Effector memory CD4-positive, alpha-beta T cell (primary cell): ENCODE measurements around the gene CCDC152.

Experiments used
- DNase-seq, 3 donors: peaks; one replicate each; pipeline ENCODE4 v3.0.0-alpha.2; 2020
- H3K27ac ChIP-seq: 2 replicates; pipeline ENCODE4 v1.7.0; 2013; ENCODE audit warnings: mild to moderate bottlenecking, low read length, moderate library complexity; ENCODE audit not compliant: insufficient read depth, poor library complexity, severe bottlenecking
- H3K27me3 ChIP-seq: replicated peaks from 2 replicates; pipeline ENCODE4 v1.7.0; 2013; ENCODE audit warnings: mild to moderate bottlenecking, low read length; ENCODE audit not compliant: insufficient read depth, control insufficient read depth, poor library complexity, severe bottlenecking
- H3K36me3 ChIP-seq: 2 replicates; pipeline ENCODE4 v1.7.0; 2013; ENCODE audit warnings: mild to moderate bottlenecking, low read length, moderate library complexity; ENCODE audit not compliant: control insufficient read depth, insufficient read depth
- H3K4me1 ChIP-seq: 2 replicates; pipeline ENCODE4 v1.7.0; 2013; ENCODE audit warnings: low read length, mild to moderate bottlenecking; ENCODE audit not compliant: control insufficient read depth, insufficient read depth, poor library complexity, severe bottlenecking
- H3K4me3 ChIP-seq: 2 replicates; pipeline ENCODE4 v1.7.0; 2013; ENCODE audit warnings: low read length, low read depth, mild to moderate bottlenecking; ENCODE audit not compliant: insufficient read depth, poor library complexity, severe bottlenecking
- H3K9me3 ChIP-seq: 2 replicates; pipeline ENCODE4 v1.7.0; 2013; ENCODE audit warnings: mild to moderate bottlenecking, low read length, moderate library complexity; ENCODE audit not compliant: control insufficient read depth

The CCDC152 gene

DNA sequence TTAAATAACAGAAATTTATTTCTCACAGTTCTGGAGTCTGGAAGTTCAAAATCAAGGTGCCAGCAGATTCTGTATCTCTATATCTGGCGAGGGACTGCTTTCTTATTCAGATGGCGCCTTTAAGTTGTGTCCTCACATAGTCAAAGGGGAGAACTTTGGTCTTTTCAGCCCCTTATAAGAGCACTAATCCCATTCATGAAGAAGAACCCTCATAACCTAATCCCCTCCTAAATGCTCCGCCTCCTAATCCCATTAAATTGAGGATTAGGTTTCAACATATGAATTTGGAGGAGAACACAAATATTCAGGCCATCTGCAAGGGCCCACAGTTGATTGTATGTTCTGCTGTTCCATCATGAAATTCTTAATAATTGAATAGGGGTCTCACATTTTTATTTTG, 10.8 kb upstream of the CCDC152 start:
- H3K27ac ChIP-seq: no peak overlapping the region
- H3K9me3 ChIP-seq: no peaks in the 10 kb centered on the region
- H3K27me3 ChIP-seq: no peaks in the 10 kb centered on the region
- no peaks in the 10 kb centered on the region for H3K36me3 ChIP-seq
- H3K4me1 ChIP-seq: no peaks in the 10 kb centered on the region
- no peak for DNase-seq
- H3K4me3 ChIP-seq: no peak overlapping the region

DNA sequence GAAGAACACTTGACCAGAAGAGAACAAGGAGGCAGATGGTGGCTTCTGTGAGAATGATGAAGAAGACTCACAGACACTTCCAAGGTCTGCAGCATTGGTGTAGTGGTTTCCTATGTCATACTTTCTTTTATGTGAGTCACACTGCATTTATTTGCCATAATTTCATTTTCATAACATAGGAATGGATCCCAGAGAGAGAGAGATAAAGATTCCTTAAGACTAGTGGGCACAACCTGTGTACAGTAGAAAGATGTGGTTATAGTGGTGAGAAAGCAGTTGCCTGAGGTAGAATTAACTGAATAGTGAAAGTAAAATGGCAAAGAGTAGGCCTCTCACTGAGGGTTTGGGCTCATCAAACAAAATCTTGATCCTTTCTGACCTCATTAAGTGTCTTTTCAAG, 7.6 kb upstream of the CCDC152 start:
- no peaks in the 10 kb centered on the region for H3K36me3 ChIP-seq
- DNase-seq: no peak
- no peak overlapping the region for H3K27ac ChIP-seq
- H3K4me1 ChIP-seq: no peaks in the 10 kb centered on the region
- no peak overlapping the region for H3K4me3 ChIP-seq
- no peaks in the 10 kb centered on the region for H3K27me3 ChIP-seq
- no peaks in the 10 kb centered on the region for H3K9me3 ChIP-seq

DNA sequence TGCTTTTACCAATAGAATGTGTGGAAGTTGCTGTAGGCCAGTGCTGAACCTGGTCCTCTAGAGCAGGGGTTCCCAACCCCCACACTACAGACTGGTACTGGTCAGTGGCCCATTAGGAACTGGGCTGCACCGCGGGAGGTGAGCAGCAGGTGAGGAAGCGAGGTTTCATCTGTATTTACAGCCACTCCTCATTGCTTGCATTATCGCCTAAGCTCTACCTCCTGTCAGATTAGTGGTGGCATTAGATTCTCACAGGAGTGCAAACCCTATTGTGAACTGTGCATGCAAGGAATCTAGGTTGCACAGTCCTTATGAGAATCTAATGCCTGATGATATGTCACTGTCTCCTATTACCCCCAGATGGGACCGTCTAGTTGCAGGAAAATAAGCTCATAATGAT, 6.1 kb upstream of the CCDC152 start:
- no peaks in the 10 kb centered on the region for H3K36me3 ChIP-seq
- no peaks in the 10 kb centered on the region for H3K9me3 ChIP-seq
- no peak overlapping the region for H3K4me3 ChIP-seq
- H3K4me1 ChIP-seq: no peaks in the 10 kb centered on the region
- H3K27me3 ChIP-seq: no peaks in the 10 kb centered on the region
- DNase-seq: no peak
- H3K27ac ChIP-seq: no peak overlapping the region

- Histone ChIP-seq H3K27ac (no peak overlapping the region), H3K4me1 (no peaks in the 10 kb centered on the region), H3K4me3 (no peak overlapping the region), H3K9me3 (no peaks in the 10 kb centered on the region), H3K27me3 (no peaks in the 10 kb centered on the region), H3K36me3 (no peaks in the 10 kb centered on the region)
- DNase-seq: no peak
These were observed 5.6 kb upstream of the CCDC152 start for GRCh38 chr5:42751044-42751443.

- Histone ChIP-seq H3K27me3 (no peaks in the 10 kb centered on the region), H3K36me3 (no peaks in the 10 kb centered on the region), H3K9me3 (no peaks in the 10 kb centered on the region), H3K27ac (no peak overlapping the region), H3K4me3 (no peak overlapping the region), H3K4me1 (no peaks in the 10 kb centered on the region)
- no peak for DNase-seq
These were observed 3.5 kb upstream of the CCDC152 start for GRCh38 chr5:42753099-42753498.

DNA sequence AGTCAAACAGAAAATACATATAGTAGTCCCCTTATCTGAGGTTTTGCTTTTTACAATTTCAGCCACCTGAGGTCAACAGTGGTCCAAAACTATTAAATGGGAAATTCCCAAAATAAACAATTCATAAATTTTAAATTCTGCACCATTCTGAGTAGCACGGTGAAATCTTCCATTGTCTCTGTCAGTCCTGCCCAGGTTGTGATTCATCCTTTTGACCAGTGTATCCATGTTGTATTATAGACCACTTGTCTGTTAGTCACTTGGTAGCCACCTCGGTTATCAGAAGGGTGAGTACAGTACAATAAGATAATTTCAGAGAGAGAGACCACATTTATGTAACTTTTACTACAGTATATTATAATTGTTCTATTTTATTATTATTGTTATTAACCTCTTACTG, 2.8 kb downstream of the CCDC152 start:
- Histone ChIP-seq H3K4me3 (no peak overlapping the region), H3K27me3 (no peaks in the 10 kb centered on the region), H3K4me1 (no peaks in the 10 kb centered on the region), H3K36me3 (no peaks in the 10 kb centered on the region), H3K9me3 (no peaks in the 10 kb centered on the region), H3K27ac (no peak overlapping the region)
- no peak for DNase-seq

- Histone ChIP-seq H3K9me3 (no peaks in the 10 kb centered on the region), H3K4me1 (no peaks in the 10 kb centered on the region), H3K36me3 (no peaks in the 10 kb centered on the region), H3K27me3 (no peaks in the 10 kb centered on the region), H3K4me3 (no peak overlapping the region), H3K27ac (no peak overlapping the region)
- no peak for DNase-seq
These were observed 3.8 kb downstream of the CCDC152 start for GRCh38 chr5:42760426-42760825.

DNA sequence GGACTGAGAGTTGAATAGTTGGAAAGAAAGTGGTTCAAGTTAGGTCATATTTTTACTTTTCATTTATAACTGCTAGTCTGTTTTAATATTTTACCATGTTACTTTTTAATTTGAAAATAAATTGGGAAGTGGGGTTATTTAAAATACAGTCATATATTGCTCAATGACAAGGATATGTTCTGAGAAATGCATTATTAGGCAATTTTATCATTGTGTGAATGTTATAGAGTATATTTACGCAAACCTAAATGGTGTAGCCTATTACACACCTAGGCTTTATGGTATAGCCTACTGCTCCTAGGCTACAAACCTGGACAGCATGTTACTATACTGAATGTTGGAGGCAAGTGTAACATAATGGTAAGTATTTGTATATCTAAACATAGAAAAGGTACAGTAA, 5.2 kb downstream of the CCDC152 start:
- no peaks in the 10 kb centered on the region for H3K4me1 ChIP-seq

GRCh38 chr5:42767491-42768105, 11.0 kb downstream of the CCDC152 start:
- DNase-seq: no peak
- Histone ChIP-seq H3K27ac (no peak overlapping the region), H3K4me3 (no peak overlapping the region), H3K27me3 (no peaks in the 10 kb centered on the region), H3K9me3 (no peaks in the 10 kb centered on the region), H3K4me1 (no peaks in the 10 kb centered on the region), H3K36me3 (no peaks in the 10 kb centered on the region)

More for the DNA sequence above, 5.2 kb downstream of the CCDC152 start:
- H3K9me3 ChIP-seq: no peaks in the 10 kb centered on the region
- no peak overlapping the region for H3K4me3 ChIP-seq
- no peaks in the 10 kb centered on the region for H3K36me3 ChIP-seq
- H3K27ac ChIP-seq: no peak overlapping the region
- H3K27me3 ChIP-seq: no peaks in the 10 kb centered on the region
- DNase-seq: no peak

GRCh38 chr5:42768106-42768504, 11.5 kb downstream of the CCDC152 start:
- H3K36me3 ChIP-seq: no peaks in the 10 kb centered on the region
- H3K4me1 ChIP-seq: no peaks in the 10 kb centered on the region
- DNase-seq: no peak
- H3K27me3 ChIP-seq: no peaks in the 10 kb centered on the region
- no peak overlapping the region for H3K4me3 ChIP-seq
- no peak overlapping the region for H3K27ac ChIP-seq
- H3K9me3 ChIP-seq: no peaks in the 10 kb centered on the region
